Colon (tissue), 2 donors: ENCODE data around the gene NDST4.

ENCODE experiments used
- FAIRE-seq: peaks from 2 replicates; lab custom pipeline; 2012; peaks lifted over from hg19 to GRCh38; lab: Jason Lieb, UNC
- donor health status: control.
- donor health status: control.

NDST4 gene

DNA sequence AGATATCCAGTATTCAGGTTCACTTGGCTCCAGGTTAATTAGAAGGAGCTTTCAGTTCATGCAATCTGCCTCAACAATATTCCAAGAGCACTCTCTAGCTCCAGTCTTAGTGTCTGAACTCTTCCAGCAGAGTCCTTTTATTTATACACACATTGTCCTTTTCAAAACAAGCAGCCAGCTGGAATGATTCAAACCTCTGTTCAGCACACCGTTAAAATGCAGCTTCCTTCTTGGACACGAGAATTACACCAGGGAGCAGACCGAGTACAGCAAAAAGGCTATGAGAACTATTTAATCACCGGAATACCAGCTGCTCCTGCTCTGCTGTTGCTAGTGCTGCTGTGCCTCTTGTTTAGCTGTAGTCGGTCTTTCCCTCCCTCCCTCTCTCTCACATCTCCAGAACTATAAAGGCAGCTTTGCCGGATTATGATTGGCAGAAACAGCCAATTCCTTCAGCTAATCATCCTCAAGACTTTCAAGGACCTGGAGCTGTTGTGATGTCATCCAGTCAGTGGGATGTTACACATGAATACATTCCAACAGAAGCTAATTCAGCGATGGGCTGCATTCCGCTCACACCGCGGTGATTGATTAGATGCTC lies at the start of gene NDST4:
Gene NDST4 (minus strand): TSS at position 115 of the 601 bp plus-strand sequence. CDS start 36,584 bp downstream, outside the sequence.
- FAIRE-seq: no peak

DNA sequence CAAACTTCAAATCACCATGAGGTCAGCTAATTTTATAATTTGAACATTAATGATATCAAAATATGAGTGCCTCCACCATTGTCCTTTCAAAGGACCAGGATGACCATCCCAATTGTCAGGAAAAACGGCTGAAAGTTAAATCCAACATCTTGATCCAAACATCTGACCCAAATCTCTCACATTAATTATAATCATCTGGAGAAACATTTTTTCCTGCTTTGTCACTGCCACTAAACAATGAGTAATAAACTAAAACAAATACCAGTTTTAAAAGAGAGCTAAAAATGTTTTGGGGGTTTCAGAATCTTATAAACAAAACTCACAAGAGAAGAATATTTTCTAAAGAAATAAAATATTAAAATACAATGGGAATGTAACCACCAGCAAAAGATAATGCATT lies 45.7 kb upstream of the NDST4 start:
- FAIRE-seq: no peak

DNA sequence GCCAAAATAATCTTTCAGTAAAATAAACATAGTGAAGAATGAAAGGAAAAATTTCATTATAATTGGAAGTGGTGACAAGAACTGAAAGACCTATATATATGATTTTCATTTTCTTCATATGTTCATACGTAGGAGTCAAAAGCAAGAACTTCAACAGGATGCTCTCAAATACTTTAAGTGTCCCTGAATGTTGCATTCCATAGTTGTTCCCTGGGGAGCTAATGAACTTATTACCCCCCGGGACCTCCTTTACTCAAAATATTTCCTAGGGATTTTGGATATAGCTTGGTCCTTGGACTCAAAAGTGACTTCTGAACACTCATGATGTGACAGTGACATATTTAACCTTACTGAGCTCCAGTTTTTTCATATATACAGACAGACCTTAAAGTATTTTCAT lies 44.9 kb upstream of the NDST4 start:
- no peak for FAIRE-seq

DNA sequence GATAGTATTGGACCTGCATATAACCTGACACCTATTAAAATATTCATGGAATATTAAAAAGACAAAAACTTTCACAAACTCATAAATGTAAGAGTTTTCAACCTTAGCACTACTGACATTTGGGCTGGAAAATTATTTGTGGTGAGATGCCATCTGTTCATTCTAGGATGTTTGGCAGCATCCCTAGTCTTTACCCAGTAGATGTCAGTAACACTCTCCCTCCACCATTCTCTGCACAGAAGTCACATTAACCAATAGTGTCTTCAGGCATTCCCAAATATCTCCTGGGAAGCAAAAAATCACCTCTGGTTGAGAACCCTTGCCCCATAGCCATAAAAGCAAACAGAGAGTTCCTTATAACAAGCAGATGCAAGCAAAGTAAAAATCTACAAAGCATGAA lies 41.4 kb upstream of the NDST4 start:
- no peak for FAIRE-seq

DNA sequence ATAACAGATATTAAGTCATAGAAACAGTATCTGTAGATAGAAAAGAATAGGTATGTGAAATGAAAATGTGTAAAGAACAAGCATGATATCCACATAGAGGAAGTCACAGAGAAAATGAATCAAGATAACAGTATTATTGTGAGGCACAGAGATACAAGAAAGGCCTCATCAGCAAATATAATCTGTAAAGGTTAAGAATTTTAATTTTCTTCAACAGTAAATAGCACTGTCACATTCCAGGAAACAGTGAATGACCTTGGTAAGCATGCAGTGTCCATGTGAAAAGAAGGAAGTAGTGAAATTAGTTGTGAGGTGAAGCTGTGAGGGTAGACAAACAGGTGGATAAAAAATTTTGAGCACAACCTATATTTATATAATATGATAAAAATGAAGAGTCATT lies 39.5 kb upstream of the NDST4 start:
- FAIRE-seq: no peak

DNA sequence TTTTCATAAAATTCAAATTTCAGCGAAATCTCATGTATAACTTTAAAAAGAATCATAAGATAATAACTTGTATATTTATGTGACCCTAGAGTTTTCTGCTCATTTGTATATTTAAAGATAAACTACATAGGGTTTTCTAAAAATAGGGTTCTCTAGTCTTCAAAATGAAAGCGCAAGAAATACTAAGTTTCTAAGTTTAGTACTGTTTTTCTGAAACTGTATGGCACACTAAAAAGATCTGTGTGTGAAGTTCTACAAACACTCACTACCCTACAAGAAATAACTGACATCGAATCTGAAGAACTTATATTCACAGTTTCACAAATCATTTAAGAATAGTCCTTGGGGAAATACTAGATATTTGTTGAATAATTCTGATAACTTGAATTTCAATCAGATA lies 38.7 kb upstream of the NDST4 start:
- FAIRE-seq: no peak

DNA sequence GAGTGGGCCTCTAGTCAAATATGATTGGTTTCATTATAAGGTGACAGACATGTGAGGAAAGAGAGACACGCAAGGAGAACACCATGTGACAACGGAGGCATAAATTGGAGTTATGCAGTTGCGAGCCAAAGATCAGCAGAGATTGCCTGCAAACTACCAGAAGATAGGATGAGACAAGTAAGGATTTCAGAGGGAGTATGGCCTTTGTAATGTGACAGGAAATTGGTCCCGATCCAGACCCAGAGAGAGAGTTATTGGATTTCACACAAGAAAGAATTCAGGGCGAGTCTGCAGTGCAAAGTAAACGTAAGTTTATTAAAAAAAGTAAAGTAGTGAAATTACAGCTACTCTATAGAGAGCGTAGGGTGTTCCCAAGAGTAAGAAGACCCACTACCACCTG lies 35.7 kb upstream of the NDST4 start:
- no peak for FAIRE-seq

DNA sequence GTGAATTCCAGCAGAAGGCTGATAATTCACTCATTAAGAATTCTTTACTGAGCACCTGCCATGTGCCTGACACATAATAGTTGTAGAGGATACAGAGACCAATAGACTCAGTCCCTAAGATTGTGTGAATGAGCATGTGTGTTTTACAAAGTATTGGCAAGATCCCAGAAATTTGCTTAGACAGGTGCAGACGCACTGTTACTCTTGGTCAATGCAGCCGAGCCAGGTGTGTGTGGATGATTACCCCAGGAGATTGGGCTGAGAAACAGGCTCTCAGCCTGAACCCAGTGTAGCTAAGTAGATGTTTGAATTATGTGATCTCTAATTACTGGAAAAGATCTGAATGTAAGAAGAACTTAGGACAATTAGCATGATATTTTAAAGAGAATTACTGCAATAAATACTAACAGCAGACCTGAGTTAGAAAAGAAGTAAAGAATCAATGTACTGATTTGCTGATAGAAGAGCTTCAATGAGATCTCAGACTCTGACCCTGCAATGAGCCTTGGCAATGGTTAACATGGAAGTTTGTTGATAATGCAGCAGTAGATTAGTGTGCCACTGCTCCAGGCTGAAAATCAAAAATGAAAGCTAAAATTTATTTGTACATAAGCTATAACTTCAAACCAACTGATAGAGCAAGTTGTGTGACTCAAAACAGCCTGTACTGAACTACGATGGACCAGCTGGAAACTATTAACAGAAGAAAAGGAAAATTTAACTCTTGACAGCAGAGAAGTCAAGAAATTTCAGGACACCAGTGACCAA lies 32.2 kb upstream of the NDST4 start:
- FAIRE-seq: no peak

DNA sequence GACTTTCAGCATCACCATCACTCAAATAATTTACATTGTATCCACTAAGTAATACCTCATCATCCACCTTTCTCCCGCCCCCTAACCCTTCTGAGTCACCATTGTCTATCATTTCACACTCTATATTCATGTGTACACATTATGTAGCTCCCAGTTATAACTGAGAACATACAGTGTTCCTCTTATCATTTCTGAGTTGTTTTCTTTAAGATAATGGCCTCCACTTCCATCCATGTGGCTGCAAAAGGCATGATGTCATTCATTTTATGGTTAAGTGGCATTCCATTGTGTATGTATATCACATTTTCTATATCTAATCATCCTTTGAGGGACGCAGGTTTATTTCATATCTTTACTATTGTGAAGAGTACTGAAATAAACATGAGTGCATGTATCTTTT lies 14.6 kb upstream of the NDST4 start:
- FAIRE-seq: no peak

DNA sequence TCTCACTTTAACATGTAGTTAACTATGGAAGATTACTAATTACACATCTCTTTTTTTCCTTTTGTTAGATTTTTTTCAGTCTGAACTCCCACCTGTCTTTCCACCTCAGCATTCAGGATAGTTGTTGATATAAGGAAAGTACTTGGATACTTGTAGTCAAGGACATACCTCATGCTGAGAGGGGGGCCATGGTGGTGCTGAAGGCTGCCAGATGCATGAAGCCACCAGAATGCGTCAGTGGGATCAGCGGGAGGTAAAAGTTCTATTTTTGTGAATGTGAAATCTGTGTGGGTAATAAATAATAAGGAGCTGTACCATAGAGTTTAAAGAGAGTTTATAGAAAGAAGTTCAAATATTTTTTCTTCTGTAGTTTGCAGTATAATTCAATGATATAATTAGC lies 13.1 kb upstream of the NDST4 start:
- no peak for FAIRE-seq

DNA sequence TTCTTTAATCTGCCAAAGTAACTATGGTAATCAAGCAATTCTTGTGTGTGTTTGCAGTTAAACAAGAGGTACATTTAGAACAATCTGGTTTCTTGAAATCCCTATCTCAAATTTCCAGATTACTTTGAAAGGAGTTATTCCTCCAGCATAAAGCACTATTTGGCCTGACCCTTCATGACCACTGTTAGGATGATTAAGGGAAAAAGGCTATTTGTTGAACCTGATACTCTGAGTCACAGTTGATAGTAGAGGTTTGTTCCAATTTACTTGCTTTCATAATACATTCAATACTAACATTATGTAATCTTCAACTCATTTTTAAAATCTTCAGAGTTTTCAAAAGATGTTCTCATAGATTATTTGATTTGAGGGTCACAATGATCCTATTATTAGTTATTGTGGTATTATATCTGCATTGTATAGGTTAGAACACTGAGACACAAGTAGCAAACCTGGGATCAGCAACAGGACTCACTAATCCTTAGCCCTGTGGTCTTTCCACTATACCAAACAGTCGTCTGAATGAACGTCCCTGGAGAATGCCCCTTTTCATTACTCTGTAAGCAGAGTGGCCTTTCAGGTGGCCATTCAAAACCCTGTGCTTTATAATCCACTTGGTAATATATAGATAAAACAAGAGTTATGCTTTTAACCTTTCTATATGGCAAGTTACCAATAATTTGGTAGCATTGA lies 8.1 kb upstream of the NDST4 start:
- no peak for FAIRE-seq

DNA sequence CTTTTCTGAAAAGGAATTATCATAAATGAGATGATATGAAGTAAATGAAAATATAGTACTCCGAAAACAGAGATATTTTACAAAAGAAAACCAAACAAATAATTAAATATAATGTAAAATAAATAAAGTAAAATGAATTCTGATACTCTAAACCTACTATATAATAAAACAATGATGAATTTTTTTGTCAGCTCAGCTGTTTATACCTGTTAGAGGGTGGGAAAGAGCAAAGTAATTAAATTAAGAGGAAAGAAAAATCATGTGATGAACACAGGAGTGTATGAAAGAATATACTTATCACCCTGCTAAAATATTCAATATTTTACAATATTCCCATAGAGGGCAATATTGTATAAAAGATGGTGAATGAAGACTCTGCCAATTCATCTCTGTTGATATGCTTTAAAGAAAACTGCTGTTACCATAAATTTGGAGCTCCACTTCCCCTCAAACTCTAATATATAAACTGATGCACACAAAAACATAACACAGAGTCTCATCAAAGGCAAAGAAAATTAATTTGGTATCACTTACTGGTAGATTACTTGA lies 6.5 kb upstream of the NDST4 start:
- no peak for FAIRE-seq

DNA sequence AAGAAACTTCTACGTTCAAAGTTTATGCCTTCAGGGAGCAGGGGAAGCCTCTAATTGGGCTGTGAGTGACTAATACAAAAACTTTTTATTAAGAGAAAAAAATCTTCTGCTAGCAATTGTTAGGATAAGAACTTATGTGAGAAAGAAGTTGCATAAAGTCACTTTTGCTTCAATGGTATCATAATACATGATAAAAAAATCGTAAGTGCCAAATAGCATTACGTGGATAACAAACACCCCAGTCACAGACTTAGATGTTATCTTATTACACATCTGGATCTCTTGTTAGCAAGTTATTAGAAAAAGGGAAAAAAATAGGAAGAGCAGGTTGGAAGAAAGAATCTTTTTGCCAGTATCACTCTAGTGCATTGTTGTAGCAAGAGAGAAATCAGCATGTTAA lies 4.2 kb upstream of the NDST4 start:
- FAIRE-seq: no peak

DNA sequence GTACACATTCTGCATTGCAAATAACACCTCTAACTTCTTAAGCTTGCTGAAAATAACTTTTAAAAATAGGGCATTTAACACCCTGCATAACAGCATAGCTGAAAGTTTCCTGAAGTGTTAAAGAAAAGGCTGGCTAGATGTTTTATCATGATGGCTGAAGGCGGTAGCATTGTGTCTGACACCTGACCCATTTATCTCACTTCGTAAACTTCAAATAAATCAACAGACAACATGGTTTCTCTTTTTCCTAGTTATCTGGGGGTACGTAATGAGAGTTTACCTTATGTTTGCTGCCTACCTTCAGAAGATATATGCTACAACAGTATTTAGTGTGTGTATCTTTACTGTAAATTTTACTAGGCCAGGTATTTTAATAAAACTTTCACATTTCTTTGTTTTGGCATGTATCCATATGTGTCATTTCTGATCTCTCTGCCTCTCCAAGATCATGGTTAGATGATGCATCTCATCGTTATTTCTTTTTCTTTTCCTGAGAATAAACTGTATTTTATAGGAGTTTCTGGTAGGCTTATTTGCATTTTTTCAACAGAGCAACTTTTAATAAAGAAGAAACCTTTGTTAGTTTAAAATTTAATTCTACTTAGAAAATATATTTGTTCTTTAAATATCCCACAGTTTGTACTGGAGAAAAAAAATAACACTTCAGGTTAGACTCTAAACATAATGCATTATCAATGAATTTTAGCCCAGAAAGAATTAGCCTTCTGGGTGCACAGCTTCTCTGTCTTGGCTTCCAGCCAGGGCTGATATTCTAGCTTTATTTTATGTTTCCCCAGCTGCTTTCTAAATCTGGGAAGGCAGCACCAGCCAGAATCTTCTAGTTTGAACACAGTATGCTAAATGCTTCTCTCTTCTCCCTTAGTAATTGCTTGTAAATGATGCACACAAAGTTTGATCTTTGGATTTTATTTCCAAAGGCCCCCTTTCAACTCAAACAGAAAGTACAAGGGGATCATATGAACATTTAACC lies 2.9 kb downstream of the NDST4 start:
- FAIRE-seq: no peak

DNA sequence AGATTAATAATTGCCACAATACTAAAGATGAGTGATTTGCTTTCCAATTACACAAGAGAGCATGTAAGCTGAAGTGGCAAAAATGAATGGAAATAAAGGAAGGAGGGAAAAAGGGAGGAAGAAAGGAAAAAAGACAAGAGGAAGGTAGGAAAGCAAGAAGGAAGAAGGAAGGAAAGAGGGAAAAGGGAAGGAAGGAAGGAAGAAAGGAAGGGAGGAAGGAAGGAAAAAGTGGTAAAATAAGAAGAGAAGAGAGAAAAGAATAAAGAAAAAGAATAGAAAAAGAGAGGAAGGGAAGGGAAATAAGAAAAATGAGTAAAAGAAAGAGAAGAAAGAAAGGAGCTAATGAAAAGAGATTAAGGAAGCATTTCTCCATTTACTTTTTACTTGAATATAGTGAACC lies 4.6 kb downstream of the NDST4 start:
- FAIRE-seq: no peak

DNA sequence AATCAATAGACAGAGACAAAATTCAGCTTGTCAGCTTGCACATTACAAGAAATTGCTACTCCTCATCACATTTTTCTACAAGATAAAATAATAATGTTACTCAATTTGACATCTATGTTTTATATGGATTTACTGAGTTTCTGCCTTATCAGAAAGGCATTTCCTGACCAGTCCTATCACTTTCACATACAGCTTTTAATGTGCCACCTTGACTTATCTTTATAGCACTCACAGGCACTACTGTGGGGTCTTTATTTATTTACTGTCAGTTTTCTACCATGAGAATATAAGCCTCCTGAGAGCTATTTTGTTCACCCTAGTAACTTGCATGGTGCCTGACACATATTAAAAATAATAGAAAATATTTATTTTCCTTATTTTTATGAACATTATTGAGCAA lies 6.0 kb downstream of the NDST4 start:
- no peak for FAIRE-seq

DNA sequence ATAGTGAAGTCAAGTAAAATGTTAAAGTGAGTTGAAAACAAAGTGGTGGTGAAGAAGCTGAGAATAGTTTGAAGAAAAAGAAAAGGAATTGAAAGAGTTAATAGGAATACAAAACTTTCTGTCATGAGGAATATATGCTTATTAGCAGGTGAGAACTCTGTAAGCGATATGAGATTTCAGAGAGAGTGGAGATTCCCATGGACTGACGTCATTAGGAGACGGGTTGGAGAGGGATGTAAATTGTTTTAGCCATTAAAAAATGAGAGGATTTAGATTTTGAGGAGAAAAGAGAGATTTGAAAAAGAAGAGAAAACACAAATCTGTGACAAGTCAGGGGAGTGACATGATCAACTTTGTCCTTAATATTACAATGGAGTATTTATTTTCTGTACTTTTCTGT lies 11.7 kb downstream of the NDST4 start:
- FAIRE-seq: no peak

DNA sequence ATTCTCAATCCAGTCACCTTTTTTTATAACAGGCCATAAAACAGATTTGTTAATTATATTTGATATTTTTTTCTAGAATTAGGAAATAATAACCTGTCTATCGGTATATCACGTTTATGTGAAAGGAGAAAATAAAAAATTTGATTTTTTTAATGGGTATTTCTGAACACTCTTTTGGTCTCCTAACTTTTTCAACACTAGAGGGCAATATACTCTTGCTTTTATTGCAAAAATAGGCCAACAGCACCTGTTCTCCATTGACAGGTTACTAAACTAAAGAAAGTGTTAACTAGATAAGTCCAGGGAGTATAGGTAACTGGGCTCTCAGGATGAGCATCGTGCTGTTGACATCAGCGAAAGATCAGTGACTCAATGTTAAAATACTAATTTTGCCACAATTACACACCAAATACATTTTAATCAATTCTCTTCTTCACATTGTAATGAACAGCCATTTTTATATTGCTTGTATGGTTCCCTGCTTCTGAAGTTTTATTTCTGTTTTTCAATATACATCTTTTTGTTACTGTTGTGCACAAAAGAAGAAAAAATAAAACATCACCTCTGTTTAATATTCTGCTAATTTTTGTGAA lies 22.8 kb downstream of the NDST4 start:
- no peak for FAIRE-seq

DNA sequence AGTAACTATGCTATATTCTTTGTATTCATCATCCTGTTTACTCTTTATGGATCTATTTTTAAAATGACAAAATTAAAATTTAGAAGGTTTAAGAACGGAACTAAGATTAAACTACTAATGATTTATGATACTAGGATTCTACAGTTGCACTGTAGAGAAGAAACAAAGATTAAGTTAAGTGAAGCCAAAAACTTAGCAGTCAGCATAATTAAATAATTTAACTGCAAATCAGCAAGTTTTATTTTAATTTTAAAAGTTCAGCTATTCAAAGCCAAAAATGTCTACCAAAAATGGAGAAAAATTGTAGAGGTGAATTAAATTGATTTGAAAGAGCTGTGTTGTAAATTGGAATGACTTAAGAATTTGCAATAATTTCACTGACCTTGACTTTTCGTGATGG lies 30.8 kb downstream of the NDST4 start:
- FAIRE-seq: no peak

DNA sequence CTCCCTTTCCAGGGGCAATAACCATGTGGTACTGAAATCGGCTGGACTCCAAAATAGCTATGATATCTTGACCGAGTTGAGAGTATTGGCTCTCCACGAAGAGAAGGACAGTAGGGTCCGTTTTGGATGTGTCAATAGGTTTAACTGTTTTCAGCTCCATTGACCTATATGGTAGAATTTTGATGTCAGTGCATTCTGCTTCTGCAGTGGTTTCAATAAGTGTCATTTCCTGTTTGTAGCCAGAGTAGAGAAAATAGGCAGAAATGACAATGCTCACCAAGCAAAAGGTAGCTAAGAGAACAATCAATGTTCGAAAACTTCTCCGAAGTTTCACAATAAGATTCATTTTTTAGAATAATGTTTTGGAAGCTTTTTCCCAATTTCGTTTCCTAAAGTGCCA lies 36.7 kb downstream of the NDST4 start:
- FAIRE-seq: no peak

DNA sequence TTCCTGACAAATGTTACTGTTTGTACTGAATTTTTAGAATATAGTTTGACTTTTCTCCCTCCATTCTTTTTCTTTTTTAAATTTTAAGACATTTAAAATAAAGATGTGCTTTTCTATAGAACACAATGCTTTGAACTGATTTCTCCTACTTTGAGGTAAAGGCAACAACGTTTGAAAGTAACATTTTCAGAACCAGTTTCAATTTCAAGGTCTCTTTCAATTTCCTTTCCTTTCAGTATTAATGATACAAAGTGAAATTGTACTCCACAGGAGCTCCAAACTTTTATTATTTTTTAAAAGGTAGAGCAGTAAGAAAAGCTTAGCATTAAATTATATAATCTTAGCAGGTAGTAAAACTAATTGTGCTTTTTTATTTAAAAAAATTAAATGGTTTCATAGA lies 54.9 kb downstream of the NDST4 start:
- no peak for FAIRE-seq

DNA sequence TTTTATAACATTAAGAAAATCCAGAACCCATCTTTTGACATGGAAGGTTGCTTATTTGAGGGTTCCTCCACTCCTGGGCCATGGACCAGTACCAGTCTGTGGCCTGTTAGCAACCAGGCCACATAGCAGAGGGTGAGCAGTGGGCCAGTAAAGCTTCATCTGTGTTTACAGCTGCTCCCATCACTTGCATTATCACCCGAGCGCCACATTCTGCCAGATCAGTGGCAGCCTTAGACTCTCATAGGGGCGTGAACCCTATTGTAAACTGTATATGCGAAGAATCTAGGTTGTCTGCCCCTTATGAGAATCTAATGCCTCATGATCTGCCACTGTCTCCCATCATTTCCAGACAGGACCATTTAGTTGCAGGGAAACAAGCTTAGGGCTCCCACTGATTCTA lies 58.6 kb downstream of the NDST4 start:
- FAIRE-seq: no peak
